A549 (cell line): ENCODE data around the gene TRMT44. TPM values are rescaled to one million over a fixed set of nuclear protein-coding genes. Genes with fewer than 3 reads are reported as not detected.

Source experiments
- ATAC-seq, 2 experiments: fragments of 200-7000 bp in 1 of 2; fragments of >200 bp in 1 of 2; cut with Nextera tagmentation in 1 of 2; cut with Tn5 transposase in 1 of 2; 3 replicates each; pipeline versions ENCODE4 v1.8.0 to v1.9.1; 2018 to 2020; ENCODE audit warnings: mild to moderate bottlenecking in 1 of 2, moderate library complexity in 1 of 2
- CTCF ChIA-PET: fragments of 300-600 bp; sonication (Branson Sonifier 250); formaldehyde crosslinking; extraction: SDS; loops from one replicate; lab custom pipeline; 2021; ENCODE audit warnings: antibody characterized with exemption, inconsistent platforms; lab: Yijun Ruan, JAX
- POLR2A ChIA-PET: fragments of 350-600 bp; formaldehyde crosslinking; extraction: SDS; loops from one replicate; lab custom pipeline; 2021; ENCODE audit warnings: antibody characterized with exemption, inconsistent platforms; lab: Yijun Ruan, JAX
- DNase-seq, 2 experiments: peaks; one replicate each; pipeline versions ENCODE4 v3.0.0 to v3.0.0-alpha.2; 2011 to 2016; ENCODE audit warnings: low read depth in 1 of 2, low spot score in 1 of 2
- FAIRE-seq: peaks from 2 replicates; lab custom pipeline; 2011; peaks lifted over from hg19 to GRCh38; lab: Jason Lieb, UNC
- H3K27ac ChIP-seq, 2 experiments: fragments of >200 bp; sonication (Bioruptor Twin); formaldehyde crosslinking; 3 replicates each; pipeline ENCODE4 v1.5.1; 2016 to 2017
- H3K4me1 ChIP-seq: fragments of >200 bp; sonication (Bioruptor Twin); formaldehyde crosslinking; 3 replicates; pipeline ENCODE4 v1.6.1; 2016
- H3K4me2 ChIP-seq: fragments of >200 bp; sonication (Bioruptor Twin); formaldehyde crosslinking; 3 replicates; pipeline ENCODE4 v1.6.1; 2016
- H3K4me3 ChIP-seq: fragments of >200 bp; sonication (Bioruptor Twin); formaldehyde crosslinking; 3 replicates; pipeline ENCODE4 v1.5.1; 2016
- H3K9me3 ChIP-seq: fragments of >200 bp; sonication (Bioruptor Twin); formaldehyde crosslinking; 3 replicates; pipeline ENCODE4 v1.6.1; 2016
- ATOH8 ChIP-seq: fragments of 250-450 bp; sonication (Bioruptor Pico); IDR thresholded peaks from 2 replicates; pipeline ENCODE4 v1.5.0; 2020; ENCODE audit warnings: low read depth, mild to moderate bottlenecking, moderate library complexity
- BHLHE40 ChIP-seq: IDR thresholded peaks from 2 replicates; pipeline ENCODE4 v1.6.1; 2012; ENCODE audit warnings: low read depth, low read length, inconsistent platforms
- CBX2 ChIP-seq: fragments of 200-600 bp; sonication (generic); IDR thresholded peaks from 2 replicates; pipeline ENCODE4 v1.6.1; 2016; ENCODE audit warnings: low read depth, mild to moderate bottlenecking, borderline replicate concordance
- CHD2 ChIP-seq: fragments of 150-350 bp; IDR thresholded peaks from 2 replicates; pipeline ENCODE4 v1.6.1; 2014; ENCODE audit warnings: low read length; ENCODE audit not compliant: partially characterized antibody
- CHD4 ChIP-seq: fragments of 200-600 bp; sonication (generic); IDR thresholded peaks from 2 replicates; pipeline ENCODE4 v1.6.1; 2016; ENCODE audit warnings: antibody characterized with exemption, mild to moderate bottlenecking, borderline replicate concordance
- CTCF ChIP-seq: fragments of >200 bp; sonication (Bioruptor Twin); formaldehyde crosslinking; IDR thresholded peaks from 3 replicates; pipeline ENCODE4 v1.5.1; 2016
- E2F6 ChIP-seq: IDR thresholded peaks from 2 replicates; pipeline ENCODE4 v1.6.1; 2012; ENCODE audit warnings: low read depth, borderline replicate concordance
- EHF ChIP-seq: fragments of 250-450 bp; sonication (Bioruptor Pico); IDR thresholded peaks from 2 replicates; pipeline ENCODE4 v1.5.0; 2020; ENCODE audit warnings: mild to moderate bottlenecking
- ELK1 ChIP-seq: fragments of 150-350 bp; IDR thresholded peaks from 2 replicates; pipeline ENCODE4 v1.6.1; 2014; ENCODE audit warnings: low read depth, mild to moderate bottlenecking, low read length
- FOSL2 ChIP-seq, 2 experiments: fragments of 450-650 bp in 1 of 2; fragments of >200 bp in 1 of 2; sonication (Bioruptor Twin) in 1 of 2; formaldehyde crosslinking; IDR thresholded peaks; 2 replicates each; pipeline versions ENCODE4 v1.5.0 to v1.6.1; 2016 to 2020; ENCODE audit warnings: mild to moderate bottlenecking in 1 of 2, moderate library complexity in 1 of 2
- FOXS1 ChIP-seq: fragments of 250-450 bp; sonication (Bioruptor Pico); IDR thresholded peaks from 2 replicates; pipeline ENCODE4 v1.5.0; 2020; ENCODE audit warnings: mild to moderate bottlenecking, moderate library complexity
- HMGXB4 ChIP-seq: fragments of 250-450 bp; sonication (Bioruptor Pico); IDR thresholded peaks from 2 replicates; pipeline ENCODE4 v1.5.0; 2021; ENCODE audit warnings: mild to moderate bottlenecking, moderate library complexity, borderline replicate concordance
- HOXB13 ChIP-seq: fragments of 250-450 bp; sonication (Bioruptor Pico); IDR thresholded peaks from 2 replicates; pipeline ENCODE4 v1.5.0; 2020; ENCODE audit warnings: low read depth, mild to moderate bottlenecking, moderate library complexity
- HOXB5 ChIP-seq: fragments of 250-450 bp; sonication (Bioruptor Pico); IDR thresholded peaks from 2 replicates; pipeline ENCODE4 v1.5.0; 2020; ENCODE audit warnings: mild to moderate bottlenecking, moderate library complexity
- JUN ChIP-seq, 2 experiments: fragments of >200 bp; sonication (Bioruptor Twin); formaldehyde crosslinking; IDR thresholded peaks; 2 replicates in 1 of 2; 3 replicates in 1 of 2; pipeline ENCODE4 v1.6.1; 2016 to 2017
- KDM5A ChIP-seq: fragments of 200-600 bp; sonication (generic); IDR thresholded peaks from 2 replicates; pipeline ENCODE4 v1.6.1; 2016; ENCODE audit warnings: antibody characterized with exemption, mild to moderate bottlenecking
- MYC ChIP-seq: IDR thresholded peaks from 2 replicates; pipeline ENCODE4 v1.6.1; 2012; ENCODE audit warnings: mild to moderate bottlenecking, inconsistent platforms, low read length, improper control_type of control experiment, borderline replicate concordance
- NFE2L2 ChIP-seq: fragments of 150-350 bp; conservative IDR thresholded peaks from 2 replicates; pipeline ENCODE4 v1.6.1; 2014; ENCODE audit warnings: low read length
- POLR2AphosphoS2 ChIP-seq: conservative IDR thresholded peaks from 2 replicates; pipeline ENCODE4 v1.6.1; 2012; ENCODE audit warnings: low read length, improper control_type of control experiment, inconsistent platforms
- RARB ChIP-seq: fragments of 250-450 bp; sonication (Bioruptor Pico); IDR thresholded peaks from 2 replicates; pipeline ENCODE4 v1.8.0; 2021; ENCODE audit warnings: mild to moderate bottlenecking, moderate library complexity
- TFCP2L1 ChIP-seq: fragments of 250-450 bp; sonication (Bioruptor Pico); IDR thresholded peaks from 2 replicates; pipeline ENCODE4 v1.5.0; 2021; ENCODE audit warnings: mild to moderate bottlenecking
- ZC3H11A ChIP-seq: fragments of 450-650 bp; IDR thresholded peaks from 2 replicates; pipeline ENCODE4 v1.6.1; 2014; ENCODE audit warnings: antibody characterized with exemption, mild to moderate bottlenecking
- ZSCAN20 ChIP-seq: fragments of 250-450 bp; sonication (Bioruptor Pico); IDR thresholded peaks from 2 replicates; pipeline ENCODE4 v1.8.0; 2022; ENCODE audit warnings: mild to moderate bottlenecking, moderate library complexity
- WGBS: methylation state at CpG from one replicate; pipeline ENCODE4 v1.1.6; 2017; ENCODE audit errors: missing lambda C conversion rate; 5-methylcytosine and 5-hydroxymethylcytosine counted together
- polyA plus RNA-seq, 4 experiments: library from polyadenylated mRNA; depleted of rRNA in 3 of 4; stranded (reverse); fragments of >200 nt; fragmentation: RNase III in 1 of 4; extraction: RNeasy Plus Mini Kit Qiagen cat#74134 plus additional on column Dnase treatment in 1 of 4; gene quantifications; 2 replicates in 3 of 4; 3 replicates in 1 of 4; pipeline ENCODE4 v1.2.3, GENCODE V29; 2011 to 2017

Gene TRMT44
- polyA plus RNA-seq, 2 of the 4 experiments (the other 2 are of a cell fraction), result 5.0 to 7.0 TPM

GRCh38 chr4:8506373-8507195 lies 66.0 kb downstream of the TRMT44 start:
- H3K4me3 ChIP-seq, result no peak overlapping the region
- ATAC-seq (no peak), FAIRE-seq (no peak), DNase-seq (no peak)
- no peaks in the 10 kb centered on the region for H3K9me3 ChIP-seq
- 42% methylated on average over 3 of the region's 21 CpGs for WGBS
- H3K4me1 ChIP-seq, result no peaks in the 10 kb centered on the region
- ChIA-PET POLR2A (no interaction called here), CTCF (interaction anchor here (1.5 kb wide), 1 partner anchor 38 kb away, joined by 3 read pairs; no protein-coding TSS in a partner anchor)
- H3K4me2 ChIP-seq, result no peak overlapping the region
- TF ChIP-seq CTCF (no peak), CHD4 (no peak), CBX2 (no peak), CHD2 (no peak), RARB (CRISPR knock-in tag) (no peak), KDM5A (no peak), TFCP2L1 (no peak), POLR2AphosphoS2 (no peak), JUN (IDR thresholded peaks at IDR 0.05) (no peak)
- H3K27ac ChIP-seq, result no peak overlapping the region

GRCh38 chr4:8507196-8507570 lies 66.6 kb downstream of the TRMT44 start:
- H3K9me3 ChIP-seq, result no peaks in the 10 kb centered on the region
- ATAC-seq, result no peak
- ChIA-PET POLR2A (no interaction called here), CTCF (interaction anchor here (1.5 kb wide), 1 partner anchor 39 kb away, joined by 3 read pairs; no protein-coding TSS in a partner anchor)
- TF ChIP-seq FOXS1 (CRISPR knock-in tag) (no peak), HMGXB4 (no peak), BHLHE40 (no peak), POLR2AphosphoS2 (no peak), HOXB5 (CRISPR knock-in tag) (no peak), MYC (no peak), EHF (no peak), HOXB13 (CRISPR knock-in tag) (no peak), ELK1 (no peak), ATOH8 (CRISPR knock-in tag) (no peak), CHD2 (no peak), FOSL2 (IDR thresholded peaks at IDR 0.05) (no peak), FOSL2 (CRISPR knock-in tag; IDR thresholded peaks at IDR 0.05) (no peak), ZC3H11A (no peak), NFE2L2 (no peak), ZSCAN20 (CRISPR knock-in tag) (no peak), E2F6 (no peak)
- H3K4me1 ChIP-seq, result no peaks in the 10 kb centered on the region
- FAIRE-seq, result no peak
- WGBS, result 78% methylated on average over 9 of the region's 13 CpGs
- no peak overlapping the region for H3K27ac ChIP-seq
- no peak overlapping the region for H3K4me2 ChIP-seq
- no peak for DNase-seq
- no peak overlapping the region for H3K4me3 ChIP-seq
